Activated CD4-positive, alpha-beta T cell treated with anti-CD3 and anti-CD28 coated beads, Interleukin-2, amount 10 ng/mL, durations not matched to agents 7 days and 5 days (primary cell): ENCODE results near the gene AURKAIP1. TPM values are rescaled to one million over a fixed set of nuclear protein-coding genes. Genes with fewer than 3 reads are reported as not detected.

Experiments used
- CTCF ChIA-PET: fragments of 350-600 bp; sonication (Branson Sonifier 250); formaldehyde crosslinking; loops from one replicate; lab custom pipeline; 2021; ENCODE audit warnings: antibody characterized with exemption; lab: Charles Lee
- POLR2A ChIA-PET: fragments of 350-600 bp; sonication (Branson Sonifier 250); formaldehyde crosslinking; loops from one replicate; lab custom pipeline; 2021; ENCODE audit warnings: antibody characterized with exemption; lab: Charles Lee
- DNase-seq: peaks from one replicate; pipeline ENCODE4 v3.0.0-alpha.2; 2020
- H3K27ac Mint-ChIP-seq: one replicate; pipeline ENCODE4 v1.8.0; 2021; ENCODE audit warnings: mild to moderate bottlenecking, moderate library complexity, mixed read lengths
- H3K27me3 Mint-ChIP-seq: one replicate; pipeline ENCODE4 v1.8.0; 2021; ENCODE audit warnings: mixed read lengths
- H3K36me3 Mint-ChIP-seq: one replicate; pipeline ENCODE4 v1.8.0; 2021; ENCODE audit warnings: low read depth, mixed read lengths
- H3K4me1 Mint-ChIP-seq: one replicate; pipeline ENCODE4 v1.8.0; 2021; ENCODE audit warnings: mixed read lengths
- H3K4me3 Mint-ChIP-seq: one replicate; pipeline ENCODE4 v1.8.0; 2021; ENCODE audit warnings: mild to moderate bottlenecking, moderate library complexity, mixed read lengths
- H3K9me3 Mint-ChIP-seq: one replicate; pipeline ENCODE4 v1.8.0; 2021; ENCODE audit warnings: mixed read lengths
- total RNA-seq, 2 experiments: library from RNA; stranded (reverse); gene quantifications; one replicate each; pipeline ENCODE4 v1.2.3, GENCODE V29; 2021

Gene AURKAIP1
- 100 to 1,000 TPM; 101 to 125 TPM for total RNA-seq

GRCh38 chr1:1374929-1375662 is at the start of gene AURKAIP1:
Gene AURKAIP1, minus strand, starts transcription at chr1:1375207. Its CDS starts 451 bp downstream, at chr1:1374756.
- Mint-ChIP-seq H3K4me3 (peak within 1 kb of the TSS; percentile 88), H3K4me1 (peaks cover 46% of the 10 kb centered on the region), H3K36me3 (peaks cover 12% of the 10 kb centered on the region), H3K27me3 (no peaks in the 10 kb centered on the region), H3K9me3 (no peaks in the 10 kb centered on the region), H3K27ac (peak within 1 kb of the TSS; percentile 97)
- ChIA-PET CTCF (interaction anchor here (0.8 to 1.7 kb wide), 13 partner anchors 12 to 252 kb away, joined by 3 to 9 read pairs (median 4); partner anchors contain the start of gene CCNL2), POLR2A (interaction anchor here (0.8 to 0.9 kb wide), 2 partner anchors 24 to 70 kb away, joined by 3 to 4 read pairs; partner anchors contain the start of gene CCNL2)
- peak; percentile 98 for DNase-seq

DNA sequence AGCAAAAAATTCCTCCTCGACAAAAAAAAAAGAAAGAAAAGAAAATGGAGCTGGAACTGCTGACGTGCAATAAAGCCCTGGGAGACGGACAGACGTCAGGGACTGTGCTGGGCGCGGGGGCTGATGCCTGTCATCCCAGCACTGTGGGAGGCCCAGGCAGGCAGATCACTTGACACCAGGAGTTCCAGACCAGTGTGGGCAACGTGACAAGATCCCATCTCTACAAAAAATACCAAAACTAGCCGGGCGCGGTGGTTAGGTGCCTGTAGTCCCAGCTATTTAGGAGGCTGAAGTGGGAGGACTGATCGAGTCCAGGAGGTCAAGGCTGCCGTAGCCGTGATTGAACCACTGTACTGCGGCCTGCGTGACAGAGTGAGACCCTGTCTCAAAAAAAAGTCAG is 49.7 kb upstream of the AURKAIP1 start:
- Mint-ChIP-seq H3K9me3 (no peaks in the 10 kb centered on the region), H3K27me3 (peaks cover 16% of the 10 kb centered on the region), H3K4me1 (peaks cover 5% of the 10 kb centered on the region), H3K4me3 (no peak overlapping the region), H3K27ac (no peak overlapping the region), H3K36me3 (no peaks in the 10 kb centered on the region)
- ChIA-PET CTCF (interaction anchor here (0.6 kb wide), 1 partner anchor 10 kb away, joined by 3 read pairs; no protein-coding TSS in a partner anchor), POLR2A (no interaction called here)
- DNase-seq = no peak

GRCh38 chr1:1423245-1423597 is 48.2 kb upstream of the AURKAIP1 start:
- DNase-seq = no peak
- ChIA-PET POLR2A (no interaction called here), CTCF (interaction anchor here (1.0 kb wide), 1 partner anchor 79 kb away, joined by 3 read pairs; no protein-coding TSS in a partner anchor)
- peaks cover 9% of the 10 kb centered on the region for H3K27me3 Mint-ChIP-seq
- H3K27ac Mint-ChIP-seq = no peak overlapping the region
- peaks cover 7% of the 10 kb centered on the region for H3K4me1 Mint-ChIP-seq
- H3K9me3 Mint-ChIP-seq = no peaks in the 10 kb centered on the region
- no peak overlapping the region for H3K4me3 Mint-ChIP-seq
- no peaks in the 10 kb centered on the region for H3K36me3 Mint-ChIP-seq

- no peaks in the 10 kb centered on the region for H3K36me3 Mint-ChIP-seq
- no peaks in the 10 kb centered on the region for H3K9me3 Mint-ChIP-seq
- CTCF ChIA-PET = no interaction called here
- H3K4me1 Mint-ChIP-seq = peaks cover 12% of the 10 kb centered on the region
- no peak for DNase-seq
- no peak overlapping the region for H3K27ac Mint-ChIP-seq
- no peak overlapping the region for H3K4me3 Mint-ChIP-seq
- POLR2A ChIA-PET = no interaction called here
- peaks cover 9% of the 10 kb centered on the region for H3K27me3 Mint-ChIP-seq
These were observed 47.6 kb upstream of the AURKAIP1 start for GRCh38 chr1:1422465-1423244.

- Mint-ChIP-seq H3K4me3 (no peak overlapping the region), H3K36me3 (no peaks in the 10 kb centered on the region), H3K4me1 (peaks cover 15% of the 10 kb centered on the region), H3K27ac (no peak overlapping the region), H3K27me3 (peaks cover 10% of the 10 kb centered on the region), H3K9me3 (no peaks in the 10 kb centered on the region)
- ChIA-PET POLR2A (no interaction called here), CTCF (no interaction called here)
- no peak for DNase-seq
These were observed 47.0 kb upstream of the AURKAIP1 start for GRCh38 chr1:1421907-1422464.

DNA sequence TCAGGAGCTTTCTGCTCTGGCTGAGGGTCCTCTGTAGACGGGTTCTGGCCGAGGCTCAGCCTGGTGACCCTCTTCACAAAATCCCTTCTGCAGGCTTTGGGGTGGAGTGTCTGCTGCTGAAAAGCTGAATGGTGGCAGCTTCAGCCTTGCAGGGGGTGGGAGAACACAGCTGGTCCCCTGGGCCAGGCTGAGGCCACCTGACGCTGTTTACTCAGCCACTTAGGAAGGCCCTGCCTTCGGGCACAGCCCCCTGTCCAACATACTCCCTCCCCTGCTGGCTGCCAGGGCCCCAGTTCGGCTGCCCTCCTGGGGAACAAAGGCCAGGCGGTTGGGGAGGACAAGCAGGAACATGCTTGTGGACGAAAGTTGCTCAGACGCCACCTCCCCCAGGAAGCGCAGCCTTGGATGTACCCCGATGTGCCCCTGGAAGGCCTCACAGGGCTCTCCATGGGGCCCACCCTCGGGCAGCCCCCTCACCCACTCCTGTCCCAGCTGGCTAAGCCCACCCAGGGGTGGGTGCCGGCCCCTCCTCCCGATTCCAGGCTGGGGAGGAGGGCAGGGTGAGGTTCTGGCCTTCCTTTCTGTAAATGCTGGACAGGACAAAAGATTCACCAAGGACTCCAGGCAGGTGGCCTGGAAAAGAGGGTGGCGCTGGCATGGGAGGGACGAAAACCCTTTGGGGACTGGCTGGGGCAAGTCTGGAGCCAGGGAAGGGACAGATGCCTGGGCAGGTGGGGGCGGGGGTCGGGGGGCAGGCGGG is 46.3 kb upstream of the AURKAIP1 start, which contains the start of gene ANKRD65:
ANKRD65 (minus strand) TSS at position 130 of the 760 bp plus-strand sequence. CDS start 271 bp downstream, outside the sequence.
- H3K9me3 Mint-ChIP-seq = no peaks in the 10 kb centered on the region
- ChIA-PET CTCF (interaction anchor here (0.9 kb wide), 1 partner anchor 19 kb away, joined by 3 read pairs; no protein-coding TSS in a partner anchor), POLR2A (no interaction called here)
- H3K27ac Mint-ChIP-seq = no peak within 1 kb of the TSS
- no peak for DNase-seq
- no peaks in the 10 kb centered on the region for H3K36me3 Mint-ChIP-seq
- peaks cover 9% of the 10 kb centered on the region for H3K27me3 Mint-ChIP-seq
- H3K4me1 Mint-ChIP-seq = peaks cover 15% of the 10 kb centered on the region
- no peak within 1 kb of the TSS for H3K4me3 Mint-ChIP-seq

DNA sequence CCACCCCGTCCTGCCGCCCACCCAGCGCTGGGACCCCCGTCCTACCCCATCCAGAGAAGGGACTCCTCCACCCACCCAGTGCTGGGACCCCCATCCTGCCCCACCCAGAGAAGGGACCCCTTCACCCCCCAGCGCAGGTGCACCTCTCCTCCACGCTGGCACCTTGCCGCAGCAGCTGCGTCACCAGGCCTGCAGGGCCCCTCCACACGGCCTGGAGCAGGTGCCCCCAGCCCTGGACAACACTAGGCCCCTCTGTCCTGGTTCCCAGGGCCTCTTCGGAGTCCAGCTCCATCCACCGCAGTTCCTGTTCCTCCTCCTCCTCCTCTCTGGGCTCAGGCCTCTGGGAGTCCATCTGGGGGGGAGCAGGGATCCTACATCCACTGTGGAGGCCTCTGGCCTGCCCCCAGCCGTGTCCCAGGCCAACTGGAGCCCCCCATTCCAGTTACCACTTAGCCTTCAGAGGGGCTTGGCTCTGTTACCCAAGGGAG is 45.7 kb upstream of the AURKAIP1 start:
- Mint-ChIP-seq H3K36me3 (no peaks in the 10 kb centered on the region), H3K4me1 (peaks cover 14% of the 10 kb centered on the region), H3K27me3 (peaks cover 5% of the 10 kb centered on the region), H3K4me3 (no peak overlapping the region), H3K9me3 (no peaks in the 10 kb centered on the region), H3K27ac (no peak overlapping the region)
- POLR2A ChIA-PET = no interaction called here
- DNase-seq = no peak
- CTCF ChIA-PET = interaction anchor here (0.9 kb wide), 1 partner anchor 20 kb away, joined by 3 read pairs; no protein-coding TSS in a partner anchor

GRCh38 chr1:1419813-1420653 is 45.0 kb upstream of the AURKAIP1 start:
- CTCF ChIA-PET = interaction anchor here (0.9 kb wide), 1 partner anchor 20 kb away, joined by 3 read pairs; no protein-coding TSS in a partner anchor
- H3K27me3 Mint-ChIP-seq = peaks cover 4% of the 10 kb centered on the region
- H3K36me3 Mint-ChIP-seq = no peaks in the 10 kb centered on the region
- peaks cover 14% of the 10 kb centered on the region for H3K4me1 Mint-ChIP-seq
- H3K9me3 Mint-ChIP-seq = no peaks in the 10 kb centered on the region
- no peak for DNase-seq
- no peak overlapping the region for H3K27ac Mint-ChIP-seq
- POLR2A ChIA-PET = no interaction called here
- no peak overlapping the region for H3K4me3 Mint-ChIP-seq

DNA sequence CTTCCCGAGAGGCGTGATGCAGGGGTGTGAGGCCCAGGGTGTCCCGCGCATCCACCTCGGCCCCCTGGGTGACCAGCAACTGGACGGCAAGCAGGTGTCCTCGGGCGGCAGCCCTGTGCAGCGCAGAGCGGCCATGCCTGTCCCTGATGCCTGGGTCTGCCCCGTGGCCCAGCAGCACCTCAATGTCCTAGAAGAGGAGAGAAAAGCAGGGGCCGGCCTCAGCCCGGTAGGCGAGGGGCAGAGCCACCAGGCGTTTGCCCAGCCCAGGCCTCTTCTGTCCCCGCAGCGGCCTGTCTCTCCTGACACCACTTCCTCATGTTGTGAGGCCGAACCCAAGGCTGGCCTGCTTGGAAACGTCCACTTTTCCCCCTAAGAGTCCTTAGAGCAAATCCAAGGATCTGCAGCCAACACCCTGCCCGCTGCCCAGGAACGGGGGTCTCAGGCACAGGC is 44.4 kb upstream of the AURKAIP1 start:
- peaks cover 4% of the 10 kb centered on the region for H3K27me3 Mint-ChIP-seq
- no peak for DNase-seq
- H3K36me3 Mint-ChIP-seq = no peaks in the 10 kb centered on the region
- H3K9me3 Mint-ChIP-seq = no peaks in the 10 kb centered on the region
- H3K4me1 Mint-ChIP-seq = peaks cover 14% of the 10 kb centered on the region
- ChIA-PET CTCF (interaction anchor here (1.3 kb wide), 1 partner anchor 19 kb away, joined by 3 read pairs; no protein-coding TSS in a partner anchor), POLR2A (no interaction called here)
- H3K27ac Mint-ChIP-seq = no peak overlapping the region
- H3K4me3 Mint-ChIP-seq = no peak overlapping the region

DNA sequence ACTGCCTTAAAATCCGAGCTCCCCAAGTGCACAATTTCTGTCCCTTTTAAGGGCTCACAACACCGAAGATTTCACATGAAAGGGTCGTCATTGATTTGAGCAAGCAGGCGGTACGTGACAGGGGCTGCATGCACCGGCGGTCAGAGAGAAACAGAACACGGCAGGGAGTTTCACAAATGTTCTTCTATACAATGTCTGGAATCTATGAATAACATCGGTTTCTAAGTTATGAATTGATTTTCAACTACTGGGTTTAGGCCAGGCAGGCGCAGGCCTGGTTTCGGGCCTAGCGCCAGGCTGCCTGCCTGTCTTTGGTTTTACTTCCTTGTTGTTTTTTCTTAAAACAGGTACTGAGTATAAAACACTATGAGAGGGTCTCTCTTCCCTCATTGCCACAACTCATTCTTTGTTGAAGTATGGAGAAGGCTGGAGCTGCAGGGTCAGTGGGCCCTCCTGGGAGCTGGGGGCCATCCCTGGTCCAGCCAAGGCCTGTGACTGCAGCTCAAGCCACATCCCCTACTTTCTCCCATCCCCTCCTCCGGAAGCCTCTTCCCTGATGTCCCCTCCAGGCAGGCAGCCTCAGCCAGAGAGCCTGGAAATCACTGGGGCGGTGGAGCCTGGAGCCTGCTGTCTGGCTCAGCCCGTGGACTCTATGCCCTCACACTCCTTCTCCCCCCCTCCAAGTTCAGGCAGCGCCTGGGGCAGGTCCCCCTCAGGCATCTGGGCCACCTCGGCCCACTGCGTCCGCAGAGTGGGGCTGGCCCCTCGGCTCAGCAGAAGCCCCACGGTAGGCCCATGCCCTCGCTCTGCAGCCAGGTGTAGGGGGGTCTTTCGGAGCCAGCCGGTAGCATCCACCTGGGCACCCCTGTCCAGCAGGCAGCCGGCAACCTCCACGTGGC is 43.7 kb upstream of the AURKAIP1 start:
- no peak for DNase-seq
- H3K36me3 Mint-ChIP-seq = no peaks in the 10 kb centered on the region
- no peaks in the 10 kb centered on the region for H3K9me3 Mint-ChIP-seq
- no peak overlapping the region for H3K4me3 Mint-ChIP-seq
- no peak overlapping the region for H3K27ac Mint-ChIP-seq
- peaks cover 4% of the 10 kb centered on the region for H3K27me3 Mint-ChIP-seq
- peaks cover 14% of the 10 kb centered on the region for H3K4me1 Mint-ChIP-seq
- ChIA-PET CTCF (interaction anchor here (1.0 to 1.3 kb wide), 2 partner anchors 12 to 18 kb away, joined by 3 read pairs; no protein-coding TSS in a partner anchor), POLR2A (no interaction called here)
